ENCODE measurements around the gene UBN1.
A peak's percentile ranks its signal among the peaks of the same experiment; 100 is the strongest.

UBN1 gene

DNA sequence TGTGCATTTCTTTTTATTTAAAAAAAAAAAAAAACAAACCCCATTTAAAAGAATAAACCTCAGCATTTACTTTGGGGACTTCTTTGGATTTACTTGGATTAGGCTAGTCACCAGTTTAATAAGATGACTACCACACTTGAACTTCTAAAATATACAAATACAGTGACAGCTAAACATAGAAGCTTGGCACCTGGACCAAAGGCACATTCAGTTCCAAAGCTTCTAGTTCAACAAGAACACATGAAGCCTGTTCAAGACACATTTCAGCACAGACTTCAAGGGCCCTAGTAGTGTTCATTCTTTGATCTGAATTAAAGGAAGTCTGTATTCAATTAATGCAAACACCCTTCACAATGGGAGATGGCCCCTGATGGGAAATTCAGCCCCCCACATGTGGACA lies 33.2 kb upstream of the UBN1 start:
- DNase-seq (ENCODE audit: low read depth in 1 of 2, low spot score in 1 of 2), result no peak

DNA sequence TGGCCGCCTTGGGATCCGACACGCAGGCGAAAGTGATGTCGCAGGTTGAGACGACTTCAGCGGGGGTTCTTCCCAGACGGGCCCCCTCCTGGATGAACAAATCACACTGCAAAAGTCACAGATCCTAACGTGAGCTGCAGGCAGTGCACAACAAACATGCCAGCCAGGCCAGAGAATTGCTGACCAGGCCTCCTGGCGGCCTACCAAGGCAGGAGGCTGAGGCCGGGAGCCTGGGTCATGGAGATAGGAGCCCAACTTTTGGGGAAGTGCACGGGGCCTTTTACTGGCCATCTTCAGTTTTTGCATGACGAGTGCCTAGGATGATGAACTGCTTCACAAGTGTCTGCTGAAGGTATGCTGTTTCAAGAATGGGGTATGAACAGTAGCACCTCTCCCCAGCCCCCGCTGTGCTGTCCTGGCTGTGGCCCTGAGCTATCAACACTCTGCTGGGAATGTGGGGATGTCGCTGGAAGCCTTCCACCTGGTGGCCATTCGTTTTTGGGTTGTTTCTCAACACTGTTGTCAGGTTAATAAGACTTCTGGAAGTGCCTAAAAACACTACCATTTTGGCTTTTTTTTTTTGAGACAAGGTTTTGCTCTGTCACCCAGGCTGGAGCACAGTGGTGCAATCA lies 32.6 kb upstream of the UBN1 start:
- DNase-seq (ENCODE audit: low read depth in 1 of 2, low spot score in 1 of 2), result no peak

DNA sequence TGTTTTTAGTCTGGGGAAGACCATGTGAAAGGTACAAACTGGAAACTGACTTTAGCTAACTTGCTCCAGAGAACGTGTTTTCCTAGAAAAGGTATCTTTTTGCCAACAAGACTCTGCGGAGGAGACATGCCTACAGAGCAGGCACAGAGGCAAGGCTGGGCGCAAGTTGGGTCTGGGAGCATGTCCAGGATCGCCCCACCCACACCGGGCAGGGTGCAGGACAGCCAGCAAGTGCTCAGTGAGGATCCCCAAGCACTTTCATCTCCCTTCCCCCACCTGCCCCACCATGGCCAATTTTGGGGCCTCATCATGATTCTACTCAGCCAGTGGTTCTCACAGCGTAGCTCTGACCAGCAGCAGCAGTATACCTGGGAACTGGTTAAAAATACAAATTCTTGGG lies 26.6 kb upstream of the UBN1 start:
- no peak for DNase-seq (ENCODE audit: low read depth in 1 of 2, low spot score in 1 of 2)

DNA sequence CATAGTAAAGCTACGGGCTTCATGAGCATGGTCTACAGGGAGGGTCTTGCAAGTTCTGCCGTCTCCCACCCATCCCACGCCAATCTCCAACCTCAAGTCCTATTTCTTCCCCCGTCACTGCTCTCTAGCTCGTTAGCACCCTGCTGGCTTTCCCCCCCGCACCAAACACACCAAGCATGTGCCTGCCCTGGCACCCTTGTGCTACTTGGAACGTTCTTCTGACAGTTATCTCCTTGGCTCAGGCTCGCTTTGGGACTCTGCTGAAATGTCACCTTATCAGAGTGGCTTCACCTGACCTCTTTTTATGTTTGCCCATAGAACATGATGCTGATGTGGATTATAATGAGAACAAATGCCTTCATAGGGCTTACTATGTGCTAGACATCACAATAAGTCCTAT lies 22.1 kb upstream of the UBN1 start:
- DNase-seq (ENCODE audit: low read depth in 1 of 2, low spot score in 1 of 2), result no peak

DNA sequence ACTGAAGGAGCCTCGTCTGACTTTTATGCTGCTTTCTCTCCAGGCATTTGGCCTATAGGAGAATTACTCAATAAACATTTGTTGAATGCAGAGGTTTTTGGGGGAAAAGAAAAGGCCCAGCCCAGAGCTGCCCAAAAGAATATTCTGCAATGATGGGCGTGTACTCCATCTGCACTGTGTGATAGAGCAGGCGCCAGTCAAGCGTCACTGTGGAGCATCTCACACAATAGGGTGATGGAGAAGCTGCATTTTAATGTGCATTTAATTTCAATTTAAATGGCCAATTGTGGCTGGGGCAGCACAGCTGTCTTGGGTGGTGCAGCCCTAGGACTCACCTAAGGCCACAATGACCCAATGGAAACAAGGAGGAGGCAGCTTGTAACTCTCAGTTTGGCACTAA lies 20.8 kb upstream of the UBN1 start:
- DNase-seq (ENCODE audit: low read depth in 1 of 2, low spot score in 1 of 2), result no peak

DNA sequence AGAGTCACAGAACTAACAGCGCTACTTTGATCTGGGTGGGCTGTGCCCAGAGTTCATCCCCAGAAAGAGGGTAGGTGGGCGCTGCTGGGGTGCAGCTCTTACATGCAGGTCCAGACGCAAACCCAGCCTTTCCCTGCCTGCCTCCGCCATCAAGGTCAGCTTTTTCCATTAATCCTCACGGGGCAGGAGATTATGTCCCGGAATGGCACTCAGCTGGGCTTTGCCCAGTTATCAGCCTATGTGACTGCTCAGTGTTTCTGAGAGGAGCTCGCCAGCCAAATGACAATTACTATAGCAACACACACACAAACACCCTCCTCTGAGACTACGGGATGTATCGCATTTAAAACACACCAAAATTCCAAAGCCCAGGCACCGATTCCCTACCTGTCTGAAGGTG lies 20.3 kb upstream of the UBN1 start:
- no peak for DNase-seq (ENCODE audit: low read depth in 1 of 2, low spot score in 1 of 2)

DNA sequence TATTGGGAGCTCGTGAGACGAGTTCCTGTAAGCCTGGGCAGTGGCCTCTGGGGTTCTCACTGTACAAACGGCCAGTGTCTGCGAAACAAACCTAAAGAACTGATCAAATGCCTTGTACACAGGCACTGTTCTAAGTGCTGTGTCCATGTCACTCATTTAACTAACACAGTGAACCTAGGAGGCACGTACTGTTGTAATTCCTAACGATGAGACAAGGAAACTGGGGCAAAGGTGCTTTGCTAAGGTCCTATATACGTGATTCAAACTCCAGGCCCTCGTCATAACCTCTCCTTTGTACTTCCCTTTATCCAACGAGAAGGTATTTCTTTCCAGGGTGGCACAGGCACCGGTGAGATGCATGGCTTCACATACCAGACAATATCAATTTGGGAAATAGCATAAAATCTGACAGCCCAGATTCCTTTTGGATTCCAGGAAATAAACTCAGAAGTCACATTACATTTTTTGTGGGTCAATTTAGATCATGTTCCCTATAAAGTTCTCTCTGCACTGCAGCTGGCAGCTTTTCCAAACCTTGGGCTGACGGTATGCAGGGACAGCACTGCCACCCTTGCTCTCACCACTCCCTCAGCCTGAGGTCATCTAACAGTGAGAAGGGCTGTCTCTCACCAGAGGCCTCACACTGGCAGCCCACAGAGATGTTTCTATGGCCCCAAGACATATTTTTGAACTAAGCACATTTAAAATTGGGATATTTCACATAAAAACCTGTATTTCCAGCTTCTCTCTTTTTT lies 18.5 kb upstream of the UBN1 start:
- DNase-seq (ENCODE audit: low read depth in 1 of 2, low spot score in 1 of 2), result no peak

DNA sequence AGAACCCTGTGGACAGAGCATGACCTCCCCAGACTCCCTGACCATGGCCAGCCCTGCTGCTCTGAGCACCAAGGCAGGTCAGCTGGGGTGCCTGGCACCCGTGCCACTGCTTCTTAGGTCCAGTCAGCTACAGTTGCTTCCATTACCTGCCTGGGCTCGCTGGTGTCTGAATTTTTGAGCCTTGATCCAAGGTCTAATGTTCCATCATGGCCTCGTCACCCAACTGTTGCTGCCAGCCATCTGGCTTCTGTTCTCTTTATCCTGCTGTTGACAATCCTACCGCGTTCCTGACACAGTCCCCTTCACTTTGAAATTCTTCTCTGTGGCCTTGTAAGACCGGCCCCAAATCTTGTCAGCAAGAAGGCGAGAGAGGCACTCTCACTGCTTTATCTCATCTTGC lies 16.9 kb upstream of the UBN1 start:
- no peak for DNase-seq (ENCODE audit: low read depth in 1 of 2, low spot score in 1 of 2)

DNA sequence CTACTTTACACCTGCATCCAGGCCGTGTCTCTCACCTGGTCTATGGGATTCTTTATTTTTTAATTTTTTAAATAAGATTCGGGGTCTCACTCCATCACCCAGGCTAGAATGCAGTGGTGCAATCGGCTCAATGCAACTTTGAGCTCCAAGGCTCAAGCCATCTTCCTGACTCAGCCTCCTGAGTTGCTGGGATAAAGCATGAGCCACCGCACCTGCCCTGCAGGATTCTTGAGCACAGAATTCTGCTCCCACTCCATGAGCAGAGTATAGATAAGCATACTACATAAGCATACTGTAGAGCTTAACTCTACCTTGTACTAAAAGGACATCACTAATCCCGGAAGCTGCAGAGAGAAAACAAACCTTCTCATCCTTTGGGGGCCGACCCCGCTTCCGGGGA lies 15.7 kb upstream of the UBN1 start:
- no peak for DNase-seq (ENCODE audit: low read depth in 1 of 2, low spot score in 1 of 2)

DNA sequence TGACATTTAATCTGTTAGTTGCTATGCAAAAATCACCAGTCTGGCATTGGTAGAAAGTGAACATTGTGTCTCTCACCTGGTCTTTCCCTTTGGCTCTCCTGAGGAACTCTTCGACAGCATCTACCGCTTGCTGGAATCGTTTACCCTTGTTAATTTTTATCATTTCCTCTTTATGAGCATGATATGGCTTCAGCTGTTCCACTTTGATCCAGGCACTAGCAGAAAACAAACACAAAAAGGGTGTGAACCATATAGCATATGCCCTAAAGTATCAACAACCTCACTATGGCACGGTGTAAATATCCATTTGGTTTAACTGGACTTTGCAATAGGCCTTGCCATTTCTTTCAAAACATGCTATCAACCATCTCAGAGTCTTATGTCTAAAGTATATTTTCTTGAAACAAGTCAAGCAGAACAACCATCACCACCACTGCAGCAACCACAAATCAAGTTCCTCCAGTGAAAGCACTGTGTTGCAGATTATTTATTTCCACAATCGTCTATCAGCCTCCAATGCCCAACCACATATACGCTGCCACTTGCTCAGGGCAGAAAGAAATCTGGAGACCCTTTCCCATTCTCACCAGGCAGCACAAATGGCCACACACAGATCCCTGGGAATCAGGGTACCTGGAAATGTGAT lies 14.5 kb upstream of the UBN1 start:
- no peak for DNase-seq (ENCODE audit: low read depth in 1 of 2, low spot score in 1 of 2)

DNA sequence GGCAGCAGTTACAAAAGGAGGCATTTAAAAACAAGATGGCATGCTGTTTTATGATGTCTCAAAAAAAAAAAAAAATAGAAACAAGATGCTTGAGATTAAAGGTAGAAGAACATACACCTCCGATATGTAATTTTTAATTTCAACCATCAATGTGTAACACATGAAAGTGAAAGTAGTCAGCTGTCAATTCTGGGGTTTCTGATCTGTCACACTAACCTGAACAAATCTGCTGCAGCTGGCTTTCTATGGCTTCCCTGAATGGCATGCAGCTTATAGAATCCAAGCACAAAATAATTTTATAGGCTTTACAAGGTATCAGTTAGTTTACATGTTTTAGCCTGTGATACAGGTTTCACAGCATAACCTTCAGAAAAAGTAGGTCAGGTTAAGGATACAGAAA lies 13.7 kb upstream of the UBN1 start:
- no peak for DNase-seq (ENCODE audit: low read depth in 1 of 2, low spot score in 1 of 2)

DNA sequence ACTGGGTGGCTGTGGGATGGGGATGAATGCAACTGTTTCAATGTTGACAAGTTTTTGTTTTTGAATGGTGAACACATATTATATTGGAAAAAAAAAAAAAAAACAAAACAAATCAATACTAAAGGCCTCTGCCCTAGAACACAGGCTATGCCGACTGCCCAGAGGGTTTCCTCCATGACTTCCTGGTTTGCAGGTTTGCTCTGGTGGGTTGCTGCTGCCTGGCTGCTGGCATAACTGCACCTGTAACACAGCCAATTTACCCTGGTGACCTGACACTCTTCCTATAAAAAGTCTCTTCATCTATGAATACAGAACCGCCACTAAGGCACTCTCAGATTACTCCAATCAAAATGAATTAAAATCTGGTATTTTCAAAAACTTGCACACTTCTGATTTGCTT lies 10.6 kb upstream of the UBN1 start:
- no peak for DNase-seq (ENCODE audit: low read depth in 1 of 2, low spot score in 1 of 2)

DNA sequence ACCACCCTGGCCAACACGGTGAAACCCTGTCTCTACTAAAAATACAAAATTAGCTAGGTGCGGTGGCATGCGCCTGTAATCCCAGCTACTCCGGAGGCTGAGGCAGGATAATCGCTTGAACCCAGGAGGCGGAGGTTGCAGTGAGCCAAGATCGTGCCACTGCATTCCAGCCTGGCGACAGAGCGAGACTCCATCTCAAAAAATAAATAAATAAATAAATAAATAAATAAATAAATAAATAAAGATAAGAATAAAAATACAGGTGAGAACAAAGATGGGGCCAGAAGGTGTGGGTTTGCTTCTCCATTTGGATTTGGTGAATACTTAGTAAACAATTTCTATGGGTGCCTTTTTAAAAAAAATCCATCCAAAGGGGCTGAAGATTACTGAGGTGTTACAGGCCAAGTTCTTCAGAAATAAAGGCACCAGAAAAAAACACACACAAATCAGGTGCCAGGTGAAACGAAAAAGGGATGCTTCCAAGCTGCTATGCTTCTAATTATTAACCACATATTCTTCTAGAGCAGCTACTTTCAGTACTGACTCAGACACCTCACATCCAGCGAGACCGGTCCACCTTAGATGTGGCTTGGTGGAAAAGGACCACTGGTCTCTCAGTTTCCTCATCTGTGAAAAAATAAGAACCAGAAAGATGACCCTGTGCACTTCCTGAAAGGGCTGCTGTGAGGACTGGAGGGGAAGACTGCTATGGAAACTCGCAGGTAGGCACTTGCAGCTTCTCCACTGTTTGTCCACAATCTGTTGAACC lies 9.4 kb upstream of the UBN1 start:
- DNase-seq (ENCODE audit: low read depth in 1 of 2, low spot score in 1 of 2), result no peak

DNA sequence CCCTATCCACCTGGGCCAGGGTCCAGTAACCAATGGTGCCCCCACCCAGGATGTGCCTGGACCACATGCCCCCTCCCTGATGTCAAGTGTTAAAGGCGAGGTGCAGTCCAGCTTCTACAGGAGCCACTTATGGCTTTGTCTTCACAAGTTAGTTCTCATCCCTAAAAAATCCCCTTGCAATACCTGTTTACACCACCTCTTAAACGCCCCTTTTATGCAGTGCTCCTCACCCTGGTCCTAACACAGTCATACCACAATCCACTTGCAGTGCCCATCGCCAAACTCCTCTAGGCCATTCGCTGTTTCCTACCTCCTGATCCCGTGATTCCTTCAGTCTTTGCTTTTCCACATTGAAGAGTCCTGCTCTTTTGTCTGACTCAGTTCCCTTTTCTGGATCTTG lies 7.3 kb upstream of the UBN1 start:
- no peak for DNase-seq (ENCODE audit: low read depth in 1 of 2, low spot score in 1 of 2)

DNA sequence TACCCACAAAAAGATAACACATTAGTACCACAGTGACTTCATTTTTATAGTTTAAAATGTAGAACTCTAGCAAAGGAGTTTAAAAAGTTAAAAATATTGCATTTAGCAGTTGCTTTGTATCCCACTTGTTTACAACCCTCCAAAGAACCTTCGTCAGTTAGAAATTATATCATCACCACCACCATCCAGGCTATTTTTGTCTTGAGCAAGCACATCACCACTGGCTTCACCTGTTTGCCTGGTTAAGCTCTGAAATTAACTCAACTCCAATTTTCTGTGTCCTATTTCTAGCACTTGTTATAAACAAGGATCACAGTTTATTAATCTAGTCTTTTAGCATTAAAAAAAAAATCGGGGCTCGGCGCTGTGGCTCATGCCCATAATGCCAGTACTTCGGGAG lies 6.3 kb upstream of the UBN1 start:
- DNase-seq (ENCODE audit: low read depth in 1 of 2, low spot score in 1 of 2), result no peak

DNA sequence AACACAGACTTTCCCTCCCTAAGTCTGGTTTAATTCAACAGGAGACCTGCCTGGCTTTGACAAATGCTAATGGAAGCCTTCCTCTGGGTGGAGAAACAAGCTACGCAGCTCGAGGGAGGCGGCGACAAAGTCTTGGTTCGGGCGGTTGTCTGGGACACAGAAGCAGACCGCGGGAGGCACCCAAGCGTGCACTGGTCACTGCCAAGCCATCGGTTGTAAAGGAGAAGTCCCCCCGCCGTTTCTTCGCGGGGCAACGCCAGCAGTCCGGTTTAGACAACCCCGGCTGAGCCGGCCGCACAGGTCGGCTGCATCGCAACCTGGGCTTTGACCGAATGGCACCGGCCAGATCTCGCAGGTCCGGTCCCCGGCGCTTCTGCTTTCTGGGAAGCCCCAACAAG lies 779 bp upstream of the UBN1 start:
- DNase-seq (ENCODE audit: low read depth in 1 of 2, low spot score in 1 of 2), result peak in 1 of 2 donors; percentile 1

DNA sequence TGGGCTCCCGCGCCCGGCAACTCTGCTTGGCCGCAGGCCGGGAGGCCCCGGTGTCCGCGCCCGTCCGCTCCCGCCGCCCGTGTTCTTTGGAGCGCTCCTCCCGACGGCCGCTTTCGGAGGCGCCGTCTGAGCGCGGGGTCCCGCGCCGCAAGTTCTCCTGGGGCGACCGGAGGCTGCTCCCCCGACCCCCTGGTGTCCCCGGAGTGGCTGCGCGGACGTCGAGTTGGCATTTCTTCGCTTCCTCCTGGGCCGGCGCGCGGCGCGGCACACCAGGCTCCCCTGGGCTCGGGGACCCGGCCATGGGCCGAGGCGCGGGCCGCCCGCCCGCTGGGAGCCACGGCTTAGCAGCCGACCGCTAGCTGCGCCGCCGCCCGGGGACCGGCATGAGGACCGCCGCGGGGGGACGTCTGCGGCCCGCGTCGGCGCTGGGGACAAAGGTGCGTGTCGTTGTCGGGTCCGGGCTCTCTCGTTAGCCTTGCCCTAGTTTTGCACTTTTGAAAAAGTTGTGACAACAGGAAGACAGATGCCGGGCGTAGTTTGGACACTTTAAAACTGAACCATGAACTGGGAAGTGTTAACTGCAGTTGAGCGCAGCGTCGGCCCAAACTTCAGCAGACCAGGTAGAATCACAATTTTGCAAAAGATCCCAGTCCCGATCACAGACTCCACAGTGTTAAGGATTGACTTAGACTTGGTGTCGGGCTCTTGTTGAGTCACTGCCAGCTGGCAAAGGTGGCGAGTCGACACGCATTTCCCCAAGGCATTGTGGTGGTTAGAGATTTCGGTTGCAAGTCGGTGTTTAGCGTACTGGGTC lies 700 bp downstream of the UBN1 start:
- DNase-seq (ENCODE audit: low read depth in 1 of 2, low spot score in 1 of 2), result peak; percentile 2 to 17

DNA sequence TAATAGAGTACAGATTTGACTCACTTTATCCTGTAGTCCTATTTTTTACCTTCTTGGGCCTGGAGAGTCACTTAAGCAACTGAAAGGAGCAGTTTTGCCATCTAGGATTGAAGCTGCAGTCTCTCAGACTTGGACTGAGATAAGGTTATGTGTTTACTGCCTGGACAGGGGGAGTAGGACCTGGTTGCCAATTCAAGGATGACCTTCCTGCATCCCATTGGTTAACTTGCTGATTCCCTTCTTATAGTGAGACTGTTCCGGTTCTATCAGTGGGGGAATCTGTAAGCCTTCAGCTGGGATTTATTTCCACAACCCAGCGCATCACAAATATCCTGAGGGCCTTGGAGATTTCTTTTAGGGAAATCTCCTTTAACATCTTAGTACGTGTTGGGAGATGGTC lies 2.9 kb downstream of the UBN1 start:
- no peak for DNase-seq (ENCODE audit: low read depth in 1 of 2, low spot score in 1 of 2)

DNA sequence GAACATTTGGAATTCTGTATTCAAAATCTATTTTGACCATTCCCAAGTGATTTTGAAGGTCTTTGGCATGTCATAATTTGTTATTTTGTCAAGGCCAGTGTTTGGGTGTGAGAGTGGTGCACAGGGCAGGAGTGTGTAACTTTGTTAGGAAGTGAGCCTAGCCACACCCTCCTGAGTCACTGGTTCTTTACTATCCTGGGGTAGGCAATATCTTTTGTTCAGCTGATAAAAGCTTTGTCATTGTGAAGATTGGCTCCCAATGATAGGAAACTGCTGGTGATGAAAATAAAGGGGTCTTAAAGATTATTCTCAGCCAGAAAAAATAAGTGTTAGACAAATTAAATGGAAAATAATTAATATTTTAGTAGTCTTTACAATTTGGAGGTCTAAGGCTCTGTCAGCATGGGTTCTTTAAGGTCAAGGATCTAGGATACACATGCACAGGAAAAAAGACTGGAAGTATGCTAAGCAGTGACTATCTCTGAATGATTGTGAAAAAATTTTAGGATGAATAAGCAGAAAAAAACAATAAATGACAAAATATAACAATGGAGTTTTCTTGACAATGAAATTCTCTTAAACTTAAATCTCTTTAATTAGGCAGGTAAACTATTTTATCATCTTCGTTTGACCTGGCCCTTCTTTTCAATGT lies 5.1 kb downstream of the UBN1 start:
- no peak for DNase-seq (ENCODE audit: low read depth in 1 of 2, low spot score in 1 of 2)

DNA sequence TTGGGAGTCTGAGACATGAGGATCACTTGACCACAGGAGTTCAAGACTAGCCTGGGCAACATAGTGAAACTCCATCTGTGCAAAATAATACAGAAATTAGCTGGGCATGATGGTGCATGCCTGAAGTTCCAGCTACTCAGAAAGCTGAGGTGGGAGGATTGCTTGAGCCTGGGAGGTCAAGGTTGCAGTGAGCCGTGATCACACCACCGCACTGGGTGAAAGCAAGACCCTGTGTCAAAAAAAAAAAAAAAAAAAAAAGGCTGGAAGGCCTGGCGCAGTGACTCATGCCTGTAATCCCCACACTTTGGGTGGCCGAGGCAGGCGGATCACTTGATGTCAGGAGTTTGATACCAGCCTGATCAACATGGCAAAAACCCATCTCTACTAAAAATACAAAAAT lies 8.1 kb downstream of the UBN1 start:
- no peak for DNase-seq (ENCODE audit: low read depth in 1 of 2, low spot score in 1 of 2)

DNA sequence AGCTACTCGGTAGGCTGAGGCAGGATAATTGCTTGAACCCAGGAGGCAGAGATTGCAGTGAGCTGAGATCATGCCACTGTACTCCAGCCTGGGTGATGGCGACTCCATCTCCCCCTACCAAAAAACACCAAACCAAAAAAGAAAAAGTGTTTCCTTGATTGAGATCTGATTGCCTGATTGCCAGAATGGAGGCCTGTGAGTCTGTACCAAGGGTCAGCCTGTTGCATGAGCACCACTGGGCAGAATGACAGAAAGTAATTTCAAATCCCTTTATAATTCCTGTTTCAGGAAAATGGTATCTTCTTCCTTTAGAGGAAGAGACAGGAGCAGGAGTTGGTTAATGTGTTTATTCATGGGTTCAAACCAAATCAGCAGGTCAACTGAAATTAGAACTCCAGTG lies 8.5 kb downstream of the UBN1 start:
- no peak for DNase-seq (ENCODE audit: low read depth in 1 of 2, low spot score in 1 of 2)

Measured in activated CD4-positive, alpha-beta T cell treated with anti-CD3 and anti-CD28 coated beads, Interleukin-2, amount 50 U/mL, for 24 hours (primary cell).